BLaER1 (cell line): ENCODE measurements around the gene HSBP1L1.
"Not testable (repeated sequence)": the region's sequence is repeated elsewhere in the genome, so short reads cannot be mapped to it uniquely, and the experiment has no call there.

Experiments
- H3K27ac ChIP-seq: shearing (Covaris generic); formaldehyde crosslinking; 2 replicates; pipeline ENCODE4 v1.8.1; 2022
- H3K27me3 ChIP-seq: shearing (Covaris generic); formaldehyde crosslinking; 2 replicates; pipeline ENCODE4 v1.8.1; 2022
- H3K36me3 ChIP-seq: shearing (Covaris generic); formaldehyde crosslinking; 2 replicates; pipeline ENCODE4 v1.8.1; 2022
- H3K4me1 ChIP-seq: shearing (Covaris generic); formaldehyde crosslinking; 2 replicates; pipeline ENCODE4 v1.8.1; 2022
- H3K4me2 ChIP-seq: shearing (Covaris generic); formaldehyde crosslinking; 2 replicates; pipeline ENCODE4 v1.8.1; 2022
- H3K4me3 ChIP-seq: shearing (Covaris generic); formaldehyde crosslinking; 2 replicates; pipeline ENCODE4 v1.8.1; 2022
- H3K9ac ChIP-seq: shearing (Covaris generic); formaldehyde crosslinking; 2 replicates; pipeline ENCODE4 v1.8.1; 2022
- H3K9me3 ChIP-seq: shearing (Covaris generic); formaldehyde crosslinking; 2 replicates; pipeline ENCODE4 v1.8.1; 2022
- H4K20me1 ChIP-seq: shearing (Covaris generic); formaldehyde crosslinking; 2 replicates; pipeline ENCODE4 v1.8.1; 2022
- Cebpa-rat ChIP-seq: shearing (Covaris generic); IDR thresholded peaks from 2 replicates; pipeline ENCODE4 v1.8.1; 2022

Gene HSBP1L1

GRCh38 chr18:79983793-79984192 lies 19.4 kb downstream of the HSBP1L1 start:
- no peak for TF ChIP-seq Cebpa-rat
- H3K27ac ChIP-seq: no peak overlapping the region
- H3K27me3 ChIP-seq: no peaks in the 10 kb centered on the region
- peaks cover 60% of the 10 kb centered on the region for H3K36me3 ChIP-seq
- H3K4me1 ChIP-seq: peaks cover 40% of the 10 kb centered on the region
- peaks cover 92% of the 10 kb centered on the region for H4K20me1 ChIP-seq
- no peak overlapping the region for H3K9ac ChIP-seq
- no peak overlapping the region for H3K4me3 ChIP-seq
- no peaks in the 10 kb centered on the region for H3K9me3 ChIP-seq
- no peak overlapping the region for H3K4me2 ChIP-seq

- H3K4me2 ChIP-seq: no peak overlapping the region
- peaks cover 78% of the 10 kb centered on the region for H4K20me1 ChIP-seq
- H3K27me3 ChIP-seq: no peaks in the 10 kb centered on the region
- H3K4me1 ChIP-seq: peaks cover 46% of the 10 kb centered on the region
- peaks cover 48% of the 10 kb centered on the region for H3K36me3 ChIP-seq
- TF ChIP-seq Cebpa-rat: no peak
- H3K4me3 ChIP-seq: no peak overlapping the region
- no peaks in the 10 kb centered on the region for H3K9me3 ChIP-seq
- H3K9ac ChIP-seq: no peak overlapping the region
- no peak overlapping the region for H3K27ac ChIP-seq
These were observed 20.7 kb downstream of the HSBP1L1 start for GRCh38 chr18:79985172-79985571.

DNA sequence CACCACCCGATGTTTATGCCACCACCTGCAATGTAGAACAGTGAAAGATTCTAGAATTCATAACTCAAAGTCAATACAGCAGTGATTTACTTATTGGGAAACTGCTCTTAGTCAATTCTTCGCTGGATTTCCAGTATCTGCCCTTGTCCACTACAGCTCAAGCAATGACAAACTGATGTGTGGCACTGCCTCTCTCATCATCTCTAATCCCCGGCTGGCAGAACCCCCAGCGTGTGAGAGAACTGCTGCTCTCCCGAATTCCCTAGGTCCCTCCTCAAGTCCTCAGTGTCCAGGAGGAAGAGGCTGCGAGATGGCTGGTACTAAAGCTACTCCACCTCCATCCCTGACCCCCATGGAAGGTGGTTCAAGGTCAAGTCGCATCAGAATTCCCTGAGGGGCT lies 22.3 kb downstream of the HSBP1L1 start:
- Histone ChIP-seq H3K9me3 (no peaks in the 10 kb centered on the region), H3K4me3 (peak overlapping the region; percentile 93), H4K20me1 (peaks cover 63% of the 10 kb centered on the region), H3K36me3 (peaks cover 41% of the 10 kb centered on the region), H3K4me2 (peak overlapping the region; percentile 95), H3K27ac (0 out of 2 replicates have a peak overlapping the region, but pooled peaks have one; percentile 94), H3K4me1 (peaks cover 46% of the 10 kb centered on the region), H3K27me3 (no peaks in the 10 kb centered on the region), H3K9ac (peak overlapping the region; percentile 86)
- no peak for TF ChIP-seq Cebpa-rat

DNA sequence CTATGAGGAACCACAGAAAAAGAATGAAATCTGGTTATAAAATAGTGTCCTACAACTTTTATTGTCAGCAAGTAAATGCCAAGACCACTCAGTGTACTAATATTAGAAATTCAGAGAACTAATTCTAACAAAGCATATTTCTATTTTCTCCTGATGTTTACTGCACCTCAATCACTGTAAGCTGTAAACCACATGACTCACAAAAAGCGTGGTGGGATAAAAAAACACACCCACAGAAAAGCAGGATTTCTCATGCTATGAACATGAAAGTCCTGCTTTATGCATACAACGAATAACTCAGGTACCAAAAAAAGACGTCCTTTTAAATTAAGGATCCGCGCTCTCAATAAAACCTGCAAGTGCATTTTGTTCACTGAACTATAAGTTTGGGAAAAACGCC lies 23.1 kb downstream of the HSBP1L1 start:
- Histone ChIP-seq H3K27me3 (no peaks in the 10 kb centered on the region), H3K9me3 (no peaks in the 10 kb centered on the region), H3K4me2 (peak overlapping the region; percentile 95), H3K36me3 (peaks cover 33% of the 10 kb centered on the region), H3K9ac (peak overlapping the region; percentile 86), H3K4me3 (peak overlapping the region; percentile 93), H3K4me1 (peaks cover 41% of the 10 kb centered on the region), H3K27ac (peak overlapping the region; percentile 94), H4K20me1 (peaks cover 54% of the 10 kb centered on the region)
- no peak for TF ChIP-seq Cebpa-rat

DNA sequence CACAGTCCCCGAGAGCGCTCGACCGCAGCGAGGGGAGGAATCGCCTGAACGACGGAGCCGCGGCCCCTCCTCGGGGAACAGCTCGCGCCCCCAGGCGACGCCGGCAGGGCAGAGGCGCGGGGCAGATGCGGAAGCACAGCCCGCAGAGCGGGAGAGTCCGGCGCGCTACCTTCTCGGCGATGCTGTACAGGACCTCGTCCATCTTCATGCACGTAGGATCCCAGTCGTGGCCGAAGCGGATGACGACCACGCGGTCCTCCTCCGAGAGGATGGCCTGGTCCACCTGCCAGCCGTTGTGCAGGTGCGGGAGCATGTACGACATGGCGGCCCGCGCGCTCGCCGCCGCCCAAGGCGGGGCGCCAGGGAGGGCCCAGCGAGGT lies 23.6 kb downstream of the HSBP1L1 start:
- Histone ChIP-seq H4K20me1 (peaks cover 49% of the 10 kb centered on the region), H3K9me3 (no peaks in the 10 kb centered on the region), H3K4me1 (peaks cover 39% of the 10 kb centered on the region), H3K4me3 (peak overlapping the region; percentile 93), H3K36me3 (peaks cover 30% of the 10 kb centered on the region), H3K9ac (peak overlapping the region; percentile 86), H3K27me3 (no peaks in the 10 kb centered on the region), H3K27ac (peak overlapping the region; percentile 94), H3K4me2 (peak overlapping the region; percentile 95)
- no peak for TF ChIP-seq Cebpa-rat

GRCh38 chr18:79988451-79989194 lies 24.2 kb downstream of the HSBP1L1 start, which contains the start of gene TXNL4A:
TXNL4A (minus strand) TSS chr18:79988563; CDS start chr18:79988392, 171 bp downstream.
- Histone ChIP-seq H4K20me1 (peaks cover 44% of the 10 kb centered on the region), H3K4me2 (peak within 1 kb of the TSS; percentile 95), H3K9me3 (no peaks in the 10 kb centered on the region), H3K4me3 (peak within 1 kb of the TSS; percentile 93), H3K27ac (peak within 1 kb of the TSS; percentile 94), H3K36me3 (peaks cover 29% of the 10 kb centered on the region), H3K9ac (peak within 1 kb of the TSS; percentile 86), H3K4me1 (peaks cover 39% of the 10 kb centered on the region), H3K27me3 (no peaks in the 10 kb centered on the region)
- TF ChIP-seq Cebpa-rat: no peak

DNA sequence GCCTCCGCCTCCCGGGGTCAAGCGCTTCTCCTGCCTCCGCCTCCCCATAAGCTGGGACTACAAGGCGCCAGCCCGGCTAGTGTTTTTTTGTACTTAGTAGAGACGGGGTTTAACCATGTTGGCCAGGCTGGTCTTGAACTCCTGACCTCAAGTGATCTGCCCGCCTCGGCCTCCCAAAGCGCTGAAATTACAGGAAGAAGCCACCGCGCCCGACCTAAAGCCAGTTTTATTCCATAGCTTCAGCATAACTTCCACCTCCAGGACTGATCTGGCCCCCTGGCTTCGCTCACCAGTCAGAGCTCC lies 24.7 kb downstream of the HSBP1L1 start:
- no peak for TF ChIP-seq Cebpa-rat
- H3K9ac ChIP-seq: peak overlapping the region; percentile 86
- H3K27me3 ChIP-seq: no peaks in the 10 kb centered on the region
- peaks cover 23% of the 10 kb centered on the region for H3K36me3 ChIP-seq
- H3K9me3 ChIP-seq: no peaks in the 10 kb centered on the region
- peaks cover 39% of the 10 kb centered on the region for H3K4me1 ChIP-seq
- H4K20me1 ChIP-seq: peaks cover 39% of the 10 kb centered on the region
- peak overlapping the region; percentile 93 for H3K4me3 ChIP-seq
- peak overlapping the region; percentile 94 for H3K27ac ChIP-seq
- H3K4me2 ChIP-seq: peak overlapping the region; percentile 85

- Histone ChIP-seq H4K20me1 (peaks cover 15% of the 10 kb centered on the region), H3K9me3 (no peaks in the 10 kb centered on the region), H3K9ac (no peak overlapping the region), H3K4me1 (peaks cover 15% of the 10 kb centered on the region), H3K4me3 (no peak overlapping the region), H3K36me3 (no peaks in the 10 kb centered on the region), H3K27me3 (no peaks in the 10 kb centered on the region), H3K4me2 (no peak overlapping the region), H3K27ac (no peak overlapping the region)
- no peak for TF ChIP-seq Cebpa-rat
These were observed 27.1 kb downstream of the HSBP1L1 start for GRCh38 chr18:79991494-79991893.

GRCh38 chr18:79999701-80000100 lies 35.3 kb downstream of the HSBP1L1 start:
- H3K9me3 ChIP-seq: peaks cover 36% of the 10 kb centered on the region
- not testable (repeated sequence) for H3K9ac ChIP-seq, H3K27me3 ChIP-seq, H3K4me1 ChIP-seq, H3K4me2 ChIP-seq, H3K4me3 ChIP-seq, H3K27ac ChIP-seq, H4K20me1 ChIP-seq
- H3K36me3 ChIP-seq: peaks cover 11% of the 10 kb centered on the region; the same call in 1 of the 2 replicates

GRCh38 chr18:80000877-80001276 lies 36.4 kb downstream of the HSBP1L1 start:
- H3K9ac ChIP-seq: no peak overlapping the region
- H3K4me2 ChIP-seq: no peak overlapping the region
- H3K9me3 ChIP-seq: peaks cover 36% of the 10 kb centered on the region
- H3K4me3 ChIP-seq: no peak overlapping the region
- TF ChIP-seq Cebpa-rat: no peak
- no peaks in the 10 kb centered on the region for H4K20me1 ChIP-seq
- H3K27me3 ChIP-seq: no peaks in the 10 kb centered on the region
- peaks cover 11% of the 10 kb centered on the region; the same call in 1 of the 2 replicates for H3K36me3 ChIP-seq
- H3K27ac ChIP-seq: no peak overlapping the region
- H3K4me1 ChIP-seq: no peaks in the 10 kb centered on the region
